Measurements from ENCODE around the gene MRPL38.

DNA sequence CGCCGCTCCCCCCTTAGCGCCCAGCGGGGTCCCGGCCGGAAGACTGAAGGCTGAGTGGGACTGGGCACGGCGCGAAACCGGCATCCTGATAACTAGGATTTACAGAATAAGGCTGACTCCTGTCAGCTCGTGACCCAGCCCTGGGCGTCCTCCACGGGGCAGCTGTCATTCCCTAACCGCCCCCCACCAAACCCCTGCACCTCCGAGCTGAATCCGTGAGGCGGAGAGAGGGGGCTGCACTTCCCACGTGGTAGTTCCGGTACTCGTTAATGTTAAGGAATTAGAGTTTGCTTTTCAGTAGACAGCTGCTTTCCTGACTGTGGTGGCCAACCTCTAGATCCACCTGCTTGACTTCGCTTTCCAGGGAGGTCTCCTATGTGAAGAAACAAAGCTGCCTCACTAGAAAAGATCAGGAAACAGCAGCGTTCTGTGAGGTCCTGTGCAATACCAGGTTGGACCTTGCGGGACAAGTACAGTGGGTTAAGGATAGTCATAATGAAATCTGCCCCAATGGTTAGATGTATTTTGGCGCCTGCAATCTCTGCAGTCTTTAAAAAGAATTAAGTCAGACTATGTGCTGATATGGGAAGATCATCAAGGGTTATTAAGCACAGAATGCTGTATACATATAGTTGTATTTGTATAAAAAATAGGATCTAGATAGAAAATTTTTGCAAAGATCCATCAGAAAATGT is 48.5 kb downstream of the MRPL38 start:
- TF ChIP-seq ZNF263 (CRISPR knock-in tag; IDR thresholded peaks at IDR 0.05; ENCODE audit: low read depth) = no peak
- TF ChIP-seq, protein P1, sequence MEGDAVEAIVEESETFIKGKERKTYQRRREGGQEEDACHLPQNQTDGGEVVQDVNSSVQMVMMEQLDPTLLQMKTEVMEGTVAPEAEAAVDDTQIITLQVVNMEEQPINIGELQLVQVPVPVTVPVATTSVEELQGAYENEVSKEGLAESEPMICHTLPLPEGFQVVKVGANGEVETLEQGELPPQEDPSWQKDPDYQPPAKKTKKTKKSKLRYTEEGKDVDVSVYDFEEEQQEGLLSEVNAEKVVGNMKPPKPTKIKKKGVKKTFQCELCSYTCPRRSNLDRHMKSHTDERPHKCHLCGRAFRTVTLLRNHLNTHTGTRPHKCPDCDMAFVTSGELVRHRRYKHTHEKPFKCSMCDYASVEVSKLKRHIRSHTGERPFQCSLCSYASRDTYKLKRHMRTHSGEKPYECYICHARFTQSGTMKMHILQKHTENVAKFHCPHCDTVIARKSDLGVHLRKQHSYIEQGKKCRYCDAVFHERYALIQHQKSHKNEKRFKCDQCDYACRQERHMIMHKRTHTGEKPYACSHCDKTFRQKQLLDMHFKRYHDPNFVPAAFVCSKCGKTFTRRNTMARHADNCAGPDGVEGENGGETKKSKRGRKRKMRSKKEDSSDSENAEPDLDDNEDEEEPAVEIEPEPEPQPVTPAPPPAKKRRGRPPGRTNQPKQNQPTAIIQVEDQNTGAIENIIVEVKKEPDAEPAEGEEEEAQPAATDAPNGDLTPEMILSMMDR (IDR thresholded peaks at IDR 0.05) = no peak
- no peak for TF ChIP-seq ZNF232 (CRISPR knock-in tag; IDR thresholded peaks at IDR 0.05)
- TF ChIP-seq ZNF281 (CRISPR knock-in tag; IDR thresholded peaks at IDR 0.05) = no peak
- TF ChIP-seq ATF2 (CRISPR knock-in tag; IDR thresholded peaks at IDR 0.05; ENCODE audit: borderline replicate concordance, low read depth) = no peak
